ENCODE measurements around the gene SEMA4F.

The SEMA4F gene

GRCh38 chr2:74685408-74685807 is 31.4 kb downstream of the SEMA4F start:
- H3K4me3 ChIP-seq (ENCODE audit: low read length), result no peak overlapping the region
- no peak for TF ChIP-seq ZNF274 (IDR thresholded peaks at IDR 0.05; ENCODE audit: low read depth, low read length)

GRCh38 chr2:74688881-74689280 is 34.8 kb downstream of the SEMA4F start:
- TF ChIP-seq ZNF274 (IDR thresholded peaks at IDR 0.05; ENCODE audit: low read depth, low read length), result no peak
- H3K4me3 ChIP-seq (ENCODE audit: low read length), result no peak overlapping the region

- TF ChIP-seq ZNF274 (IDR thresholded peaks at IDR 0.05; ENCODE audit: low read depth, low read length), result no peak
- no peak overlapping the region for H3K4me3 ChIP-seq (ENCODE audit: low read length)
These were observed 35.6 kb downstream of the SEMA4F start for GRCh38 chr2:74689671-74690070.

GRCh38 chr2:74690571-74690970 is 36.5 kb downstream of the SEMA4F start:
- no peak overlapping the region for H3K4me3 ChIP-seq (ENCODE audit: low read length)

GRCh38 chr2:74691929-74692328 is 37.9 kb downstream of the SEMA4F start:
- H3K4me3 ChIP-seq (ENCODE audit: low read length), result no peak overlapping the region
- TF ChIP-seq ZNF274 (IDR thresholded peaks at IDR 0.05; ENCODE audit: low read depth, low read length), result no peak

More at GRCh38 chr2:74690571-74690970, 36.5 kb downstream of the SEMA4F start:
- TF ChIP-seq ZNF274 (IDR thresholded peaks at IDR 0.05; ENCODE audit: low read depth, low read length), result no peak

GRCh38 chr2:74693213-74693612 is 39.2 kb downstream of the SEMA4F start:
- TF ChIP-seq ZNF274 (IDR thresholded peaks at IDR 0.05; ENCODE audit: low read depth, low read length), result no peak
- H3K4me3 ChIP-seq (ENCODE audit: low read length), result no peak overlapping the region

- TF ChIP-seq ZNF274 (IDR thresholded peaks at IDR 0.05; ENCODE audit: low read depth, low read length), result no peak
- no peak overlapping the region for H3K4me3 ChIP-seq (ENCODE audit: low read length)
These were observed 39.6 kb downstream of the SEMA4F start for GRCh38 chr2:74693668-74694067.

GRCh38 chr2:74694281-74694680 is 40.2 kb downstream of the SEMA4F start:
- no peak overlapping the region for H3K4me3 ChIP-seq (ENCODE audit: low read length)
- no peak for TF ChIP-seq ZNF274 (IDR thresholded peaks at IDR 0.05; ENCODE audit: low read depth, low read length)

GRCh38 chr2:74695663-74696062 is 41.6 kb downstream of the SEMA4F start:
- no peak for TF ChIP-seq ZNF274 (IDR thresholded peaks at IDR 0.05; ENCODE audit: low read depth, low read length)
- no peak overlapping the region for H3K4me3 ChIP-seq (ENCODE audit: low read length)

GRCh38 chr2:74696829-74697228 is 42.8 kb downstream of the SEMA4F start:
- no peak for TF ChIP-seq ZNF274 (IDR thresholded peaks at IDR 0.05; ENCODE audit: low read depth, low read length)
- no peak overlapping the region for H3K4me3 ChIP-seq (ENCODE audit: low read length)

- no peak for TF ChIP-seq ZNF274 (IDR thresholded peaks at IDR 0.05; ENCODE audit: low read depth, low read length)
- H3K4me3 ChIP-seq (ENCODE audit: low read length), result no peak overlapping the region
These were observed 46.8 kb downstream of the SEMA4F start for GRCh38 chr2:74700643-74701372.

GRCh38 chr2:74702001-74702715 is 48.1 kb downstream of the SEMA4F start:
- no peak for TF ChIP-seq ZNF274 (IDR thresholded peaks at IDR 0.05; ENCODE audit: low read depth, low read length)
- no peak overlapping the region for H3K4me3 ChIP-seq (ENCODE audit: low read length)

GRCh38 chr2:74703373-74703772 is 49.3 kb downstream of the SEMA4F start:
- TF ChIP-seq ZNF274 (IDR thresholded peaks at IDR 0.05; ENCODE audit: low read depth, low read length), result no peak

GRCh38 chr2:74704216-74704615 is 50.2 kb downstream of the SEMA4F start:
- TF ChIP-seq ZNF274 (IDR thresholded peaks at IDR 0.05; ENCODE audit: low read depth, low read length), result no peak
- H3K4me3 ChIP-seq (ENCODE audit: low read length), result no peak overlapping the region

More at GRCh38 chr2:74703373-74703772, 49.3 kb downstream of the SEMA4F start:
- H3K4me3 ChIP-seq (ENCODE audit: low read length), result no peak overlapping the region

GRCh38 chr2:74706741-74707140 is 52.7 kb downstream of the SEMA4F start:
- H3K4me3 ChIP-seq (ENCODE audit: low read length), result no peak overlapping the region
- TF ChIP-seq ZNF274 (IDR thresholded peaks at IDR 0.05; ENCODE audit: low read depth, low read length), result no peak

Measured in GM08714 (cell line).